HG03045 (cell line): Measurements from ENCODE around the gene IL31.
"Not testable (repeated sequence)": the region's sequence is repeated elsewhere in the genome, so short reads cannot be mapped to it uniquely, and the experiment has no call there.

Source experiments
- ATAC-seq: cut with Tn5 transposase; IDR thresholded peaks from one replicate; pipeline ENCODE4 v1.9.1; 2021; ENCODE audit warnings: mild to moderate bottlenecking, moderate library complexity; ENCODE audit not compliant: unreplicated experiment

The IL31 gene

DNA sequence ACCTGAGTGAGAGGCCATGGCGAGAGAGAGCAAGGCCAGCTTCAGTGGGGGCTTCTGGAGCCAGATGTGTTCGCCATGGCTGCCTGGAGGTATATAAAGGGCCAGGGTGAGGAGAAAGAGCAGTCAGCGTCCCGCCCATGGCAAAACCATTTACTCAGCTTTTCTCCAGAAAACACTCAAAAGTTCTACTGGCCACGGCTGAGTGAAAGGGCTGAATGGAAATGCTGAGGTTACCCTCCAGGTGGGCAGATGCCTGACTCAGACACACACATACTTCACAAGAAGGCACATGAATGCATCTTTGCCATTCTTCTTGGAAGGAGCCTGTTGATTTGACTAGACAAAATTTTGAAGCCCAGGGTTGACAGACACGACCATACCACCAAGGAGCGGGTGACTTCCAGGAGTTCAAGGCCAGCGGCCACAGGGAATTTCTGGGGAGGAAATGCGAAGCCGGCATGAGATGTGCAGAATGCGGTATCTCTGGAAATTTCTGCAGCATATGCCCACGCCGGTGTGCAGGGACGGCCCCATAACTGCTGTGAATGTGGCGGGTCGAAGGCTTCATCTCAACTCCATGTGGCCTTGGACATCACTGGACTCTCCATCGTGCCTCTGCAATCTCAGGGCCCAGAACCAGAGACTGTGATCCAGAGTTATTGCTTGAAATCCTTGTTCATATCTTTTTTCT, at the start of gene IL31:
Gene IL31 (minus strand): TSS at position 67 of the 691 bp plus-strand sequence. CDS start 49 bp downstream, at position 18.
- no peak for ATAC-seq

DNA sequence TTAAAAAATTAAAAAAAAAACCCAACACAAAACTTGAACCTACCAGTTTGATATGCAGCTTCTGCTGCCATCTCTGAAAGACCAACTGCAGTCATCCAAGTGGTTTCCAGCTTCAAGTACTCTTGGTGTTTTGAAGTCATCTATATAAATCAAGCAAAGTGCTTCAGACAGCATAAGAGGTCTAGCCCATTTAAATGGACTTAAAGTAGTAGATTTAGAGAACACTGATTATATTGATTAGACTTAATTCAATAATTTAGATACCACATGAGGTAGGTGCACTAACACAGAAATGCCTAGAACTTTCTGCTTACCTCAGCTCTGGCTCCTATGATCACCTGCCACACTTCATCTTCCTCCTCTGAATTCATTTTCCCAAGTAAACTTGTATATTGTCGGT, 42.4 kb upstream of the IL31 start:
- ATAC-seq: no peak

DNA sequence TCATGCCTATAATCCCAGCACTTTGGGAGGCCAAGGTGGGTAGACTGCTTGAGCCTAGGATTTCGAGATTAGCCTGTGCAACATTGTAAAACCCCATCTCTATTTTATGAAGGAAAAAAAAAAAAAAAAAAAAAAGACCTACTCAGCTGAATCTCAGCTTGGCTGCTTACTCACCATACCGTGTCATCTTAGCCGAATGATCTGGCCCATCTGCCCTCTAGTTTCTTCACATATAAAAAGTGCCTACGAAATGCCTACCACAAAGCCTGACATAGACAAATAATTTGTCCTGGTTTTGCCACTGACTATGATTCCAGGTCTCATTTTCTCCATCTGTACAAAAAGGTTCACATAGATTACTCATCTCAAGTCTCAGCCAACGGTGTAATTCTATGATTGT, 41.8 kb upstream of the IL31 start:
- no peak for ATAC-seq

DNA sequence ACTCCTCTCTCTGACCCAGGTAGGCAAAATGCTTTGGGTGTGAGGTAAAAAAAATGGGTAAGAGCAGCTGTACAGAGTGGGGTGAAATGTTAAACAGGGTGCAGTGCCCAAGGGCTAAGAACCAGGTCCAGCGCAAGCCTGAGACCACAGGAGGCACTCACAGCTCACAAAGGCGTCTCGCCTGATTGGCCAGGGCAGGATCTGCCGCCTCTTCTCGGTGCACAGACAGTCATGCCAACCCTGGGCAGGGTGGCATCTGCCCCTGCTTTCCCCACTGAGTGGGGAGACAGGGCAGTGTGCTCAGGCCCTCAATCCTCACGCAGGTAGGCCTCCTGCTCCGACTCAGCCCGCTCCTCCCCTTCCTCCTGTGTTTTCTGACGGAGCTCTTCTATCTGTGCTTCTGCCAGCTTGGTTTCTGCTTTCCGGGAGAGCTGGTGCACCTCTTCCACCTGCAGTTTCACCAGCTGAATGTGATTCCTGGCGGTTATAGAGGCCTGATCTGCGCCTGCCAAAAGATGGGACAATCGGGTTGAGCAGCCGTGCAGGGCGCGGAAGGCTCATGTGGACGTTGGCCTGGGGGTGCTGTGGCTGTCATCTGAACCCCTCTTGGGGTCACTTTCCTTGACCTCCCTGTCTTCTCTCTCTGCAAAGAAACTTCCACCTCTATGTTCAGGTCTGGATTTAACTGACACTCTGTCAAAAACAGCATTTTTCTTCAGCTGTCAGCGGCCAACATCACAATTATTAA, 34.2 kb upstream of the IL31 start:
- no peak for ATAC-seq

DNA sequence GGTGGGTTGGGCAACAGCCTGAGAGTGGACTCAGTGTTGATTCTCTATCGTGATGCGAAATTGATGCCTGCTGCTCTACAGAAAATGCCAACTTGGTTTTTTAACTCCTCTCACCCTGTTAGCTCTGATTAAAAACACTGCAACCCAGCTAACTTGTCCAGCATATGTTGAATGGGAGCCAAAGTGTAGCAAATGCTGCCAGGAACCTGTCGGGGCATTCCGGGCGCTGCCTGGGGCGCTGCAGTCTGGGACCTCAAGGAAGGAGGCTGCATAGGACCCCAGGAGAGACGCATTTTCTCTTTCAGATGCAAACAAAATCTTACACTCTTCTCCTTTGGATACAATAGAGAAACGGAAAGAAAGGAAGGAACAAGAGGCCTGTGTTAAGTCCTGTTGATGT, 33.4 kb upstream of the IL31 start:
- no peak for ATAC-seq

DNA sequence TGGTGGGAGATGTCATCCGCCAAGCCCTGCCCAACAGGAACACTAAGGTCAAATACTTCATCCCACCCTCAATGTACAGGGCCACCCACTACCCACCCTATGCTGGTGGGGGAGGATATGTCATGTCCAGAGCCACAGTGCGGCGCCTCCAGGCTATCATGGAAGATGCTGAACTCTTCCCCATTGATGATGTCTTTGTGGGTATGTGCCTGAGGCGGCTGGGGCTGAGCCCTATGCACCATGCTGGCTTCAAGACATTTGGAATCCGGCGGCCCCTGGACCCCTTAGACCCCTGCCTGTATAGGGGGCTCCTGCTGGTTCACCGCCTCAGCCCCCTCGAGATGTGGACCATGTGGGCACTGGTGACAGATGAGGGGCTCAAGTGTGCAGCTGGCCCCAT, 33.0 kb upstream of the IL31 start:
- ATAC-seq: no peak

DNA sequence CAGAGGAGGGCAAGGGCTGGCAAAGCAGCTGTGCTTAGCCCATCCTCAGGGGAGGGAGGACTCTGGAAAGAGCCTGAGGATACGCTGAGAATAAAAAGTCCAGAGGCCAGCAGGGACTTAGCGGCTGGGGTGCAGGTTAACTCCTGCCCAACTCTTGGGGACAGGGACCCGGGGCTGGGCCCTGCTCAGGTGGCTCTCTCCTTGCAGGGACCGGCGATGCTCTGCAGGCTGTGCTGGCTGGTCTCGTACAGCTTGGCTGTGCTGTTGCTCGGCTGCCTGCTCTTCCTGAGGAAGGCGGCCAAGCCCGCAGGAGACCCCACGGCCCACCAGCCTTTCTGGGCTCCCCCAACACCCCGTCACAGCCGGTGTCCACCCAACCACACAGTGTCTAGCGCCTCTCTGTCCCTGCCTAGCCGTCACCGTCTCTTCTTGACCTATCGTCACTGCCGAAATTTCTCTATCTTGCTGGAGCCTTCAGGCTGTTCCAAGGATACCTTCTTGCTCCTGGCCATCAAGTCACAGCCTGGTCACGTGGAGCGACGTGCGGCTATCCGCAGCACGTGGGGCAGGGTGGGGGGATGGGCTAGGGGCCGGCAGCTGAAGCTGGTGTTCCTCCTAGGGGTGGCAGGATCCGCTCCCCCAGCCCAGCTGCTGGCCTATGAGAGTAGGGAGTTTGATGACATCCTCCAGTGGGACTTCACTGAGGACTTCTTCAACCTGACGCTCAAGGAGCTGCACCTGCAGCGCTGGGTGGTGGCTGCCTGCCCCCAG, 32.3 kb upstream of the IL31 start:
- no peak for ATAC-seq

DNA sequence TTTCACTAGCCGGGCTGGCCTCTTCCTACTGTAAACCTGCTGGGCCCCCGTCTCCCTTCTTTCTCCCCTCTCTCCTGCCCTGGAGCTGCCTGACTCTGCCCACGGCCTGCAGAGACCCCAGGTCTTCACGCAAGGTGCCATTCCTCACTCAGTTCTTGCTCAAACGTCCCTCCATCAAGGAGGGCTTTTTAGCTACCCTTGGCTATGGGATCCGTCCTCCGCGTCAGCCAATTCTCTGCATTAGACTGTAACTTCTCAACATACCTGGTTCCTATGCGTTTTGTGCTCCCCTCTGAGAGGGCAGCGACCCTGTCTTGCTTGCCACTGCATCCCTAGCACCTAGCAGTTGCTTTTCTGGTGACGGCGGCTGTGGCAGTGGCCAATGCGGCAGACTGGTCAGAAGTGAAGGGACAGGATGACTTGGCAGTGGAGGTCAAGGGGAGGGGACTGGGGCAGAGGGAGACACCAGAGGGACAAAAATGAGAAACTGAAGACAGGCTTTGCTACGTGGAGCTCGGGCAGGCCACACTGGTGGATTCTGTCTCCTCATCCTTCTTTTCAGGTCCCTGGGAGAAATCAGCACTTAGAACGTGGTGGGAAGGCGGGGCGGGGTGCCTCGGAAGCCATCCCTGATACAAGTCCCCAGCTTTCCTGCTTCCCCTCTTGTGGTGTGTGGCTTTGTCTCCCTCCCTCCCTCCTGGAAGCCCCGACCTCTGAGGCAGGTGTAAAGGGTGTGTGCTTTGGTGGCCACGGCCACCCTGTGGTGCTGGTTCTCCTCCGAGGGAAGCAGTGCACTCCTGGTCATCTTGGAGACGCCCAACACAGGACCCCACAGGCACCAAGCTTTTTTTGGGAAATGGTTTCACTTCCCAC, 31.3 kb upstream of the IL31 start:
- ATAC-seq: no peak

DNA sequence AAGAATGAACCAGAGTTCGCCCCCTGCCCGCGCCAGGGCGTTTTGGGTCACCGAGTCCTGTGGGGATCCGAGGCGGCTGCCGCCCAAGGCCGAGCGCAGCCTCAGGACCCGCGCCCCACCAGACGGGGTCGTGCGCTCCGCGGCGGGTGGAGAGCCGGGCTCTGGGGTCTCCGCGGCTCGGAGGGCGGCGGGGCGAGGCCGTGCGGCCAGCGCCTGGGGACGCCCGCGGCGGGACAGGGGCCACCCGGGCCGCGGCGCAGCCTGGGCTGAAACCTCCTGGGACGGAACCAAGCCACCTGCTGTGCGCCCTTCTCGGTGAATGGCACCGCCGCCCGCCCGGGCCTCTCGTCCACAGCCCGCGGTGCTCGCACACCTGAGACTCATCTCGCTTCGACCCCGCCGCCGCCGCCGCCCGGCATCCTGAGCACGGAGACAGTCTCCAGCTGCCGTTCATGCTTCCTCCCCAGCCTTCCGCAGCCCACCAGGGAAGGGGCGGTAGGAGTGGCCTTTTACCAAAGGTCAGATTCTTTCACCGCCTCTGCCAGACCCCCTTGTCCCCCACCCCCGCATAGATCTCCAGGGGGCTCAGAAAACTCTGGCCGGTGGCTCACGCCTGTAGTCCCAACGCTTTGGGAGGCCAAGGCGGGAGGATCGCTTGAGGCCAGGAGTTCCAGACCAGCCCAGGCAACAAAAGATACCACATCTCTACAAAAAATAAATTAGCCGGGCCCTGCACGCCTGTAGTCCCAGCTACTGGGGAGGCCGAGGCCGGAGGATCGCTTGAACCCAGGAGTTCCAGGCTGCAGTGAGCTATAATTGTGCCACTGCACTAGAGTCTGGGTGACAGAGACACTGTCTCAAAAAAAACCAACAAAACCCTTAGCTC, 30.4 kb upstream of the IL31 start:
- ATAC-seq: peak; percentile 17

DNA sequence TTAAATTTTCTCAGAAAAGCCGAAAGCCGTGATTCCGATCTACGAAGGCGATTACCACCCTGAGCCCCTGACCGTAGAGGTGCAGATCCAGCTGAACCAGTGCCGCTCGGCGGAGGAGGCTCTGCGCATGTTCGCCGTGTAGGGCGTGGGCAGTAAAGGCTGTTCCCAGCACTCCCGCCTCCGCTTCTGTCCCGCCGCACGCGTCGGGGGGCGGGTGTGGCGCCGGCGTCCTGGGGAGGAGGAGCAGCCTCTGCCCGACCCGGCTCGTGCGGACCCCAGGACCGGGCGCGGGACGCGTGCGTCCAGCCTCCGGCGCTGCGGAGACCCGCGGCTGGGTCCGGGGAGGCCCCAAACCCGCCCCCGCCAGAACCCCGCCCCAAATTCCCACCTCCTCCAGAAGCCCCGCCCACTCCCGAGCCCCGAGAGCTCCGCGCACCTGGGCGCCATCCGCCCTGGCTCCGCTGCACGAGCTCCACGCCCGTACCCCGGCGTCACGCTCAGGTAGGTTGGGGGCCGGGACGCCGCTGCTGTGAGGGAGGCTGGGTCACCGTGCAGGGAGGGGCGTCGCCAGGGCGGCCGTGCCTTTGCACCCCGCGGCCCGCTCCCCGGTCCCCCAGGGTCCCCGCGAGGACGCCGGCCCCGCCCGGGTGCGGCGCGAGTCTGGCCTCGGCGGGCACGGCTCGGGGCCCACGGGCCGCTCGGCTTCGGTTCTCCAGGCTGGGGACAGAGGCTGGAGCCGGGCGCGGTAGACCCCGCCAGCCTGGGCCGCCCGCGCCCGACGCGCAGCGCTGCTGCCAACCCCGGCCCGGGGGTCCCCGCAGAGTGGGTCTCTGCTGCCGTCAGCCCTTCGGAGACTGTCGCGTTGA, 29.5 kb upstream of the IL31 start, which contains the start of gene B3GNT4:
Gene B3GNT4 (plus strand): TSS at position 409 of the 866 bp plus-strand sequence. CDS start 910 bp downstream, outside the sequence.
- peak; percentile 47 for ATAC-seq

DNA sequence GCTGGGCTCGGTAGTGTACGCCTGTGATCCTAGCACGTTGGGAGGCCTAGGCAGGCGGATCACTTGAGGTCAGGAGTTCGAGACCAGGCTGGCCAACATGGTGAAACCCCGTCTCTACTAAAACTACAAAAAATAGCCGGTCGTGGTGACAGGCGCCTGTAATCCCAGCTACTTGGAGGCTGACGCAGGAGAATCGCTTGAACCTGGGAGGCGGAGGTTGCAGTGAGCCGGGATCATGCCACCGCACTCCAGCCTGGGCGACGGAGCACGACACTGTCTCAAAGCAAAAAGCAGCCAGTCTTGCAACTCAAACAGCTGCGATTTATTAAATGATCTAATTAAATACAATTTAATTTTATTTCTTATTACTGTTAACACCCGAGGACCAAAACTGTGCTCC, 28.8 kb upstream of the IL31 start:
- ATAC-seq: not testable (repeated sequence)

DNA sequence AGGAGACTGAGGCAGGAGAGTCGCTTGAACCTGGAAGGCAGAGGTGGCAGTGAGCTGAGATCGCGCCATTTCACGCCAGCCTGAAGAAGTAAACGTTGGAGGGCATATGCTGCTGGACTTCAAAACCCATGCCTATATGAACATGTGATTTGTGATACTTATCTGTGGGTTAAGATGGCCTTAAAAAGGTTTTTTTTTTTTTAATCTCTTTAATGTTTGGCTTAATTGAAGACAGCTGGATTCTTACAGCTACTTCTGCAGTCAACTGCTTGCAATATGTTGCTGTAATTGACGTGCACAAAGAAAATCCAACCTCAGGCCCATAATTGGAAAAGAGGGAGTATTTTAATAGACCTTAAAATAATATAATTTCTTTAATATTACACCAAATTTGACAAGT, 28.0 kb upstream of the IL31 start:
- ATAC-seq: no peak

DNA sequence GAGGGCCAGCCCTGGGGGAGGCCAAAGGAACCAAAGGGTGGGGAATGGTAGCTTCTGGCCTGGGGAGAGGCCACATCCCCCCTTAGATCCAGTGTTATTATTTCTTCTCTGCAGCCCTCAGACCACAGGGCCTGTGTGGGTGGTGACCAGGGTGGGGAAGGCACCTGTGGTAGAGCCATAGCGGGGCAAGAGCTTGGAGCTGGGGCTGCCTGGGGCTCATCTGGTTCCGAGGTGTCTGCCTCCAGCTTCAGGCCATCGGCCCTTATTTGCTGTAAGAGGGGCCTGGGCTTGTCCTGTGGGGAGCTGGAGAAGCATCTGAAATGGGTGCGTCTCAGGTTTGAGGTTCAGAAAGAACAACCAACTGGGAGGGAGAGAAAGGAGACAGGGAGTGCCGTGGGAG, 27.4 kb upstream of the IL31 start:
- ATAC-seq: no peak

DNA sequence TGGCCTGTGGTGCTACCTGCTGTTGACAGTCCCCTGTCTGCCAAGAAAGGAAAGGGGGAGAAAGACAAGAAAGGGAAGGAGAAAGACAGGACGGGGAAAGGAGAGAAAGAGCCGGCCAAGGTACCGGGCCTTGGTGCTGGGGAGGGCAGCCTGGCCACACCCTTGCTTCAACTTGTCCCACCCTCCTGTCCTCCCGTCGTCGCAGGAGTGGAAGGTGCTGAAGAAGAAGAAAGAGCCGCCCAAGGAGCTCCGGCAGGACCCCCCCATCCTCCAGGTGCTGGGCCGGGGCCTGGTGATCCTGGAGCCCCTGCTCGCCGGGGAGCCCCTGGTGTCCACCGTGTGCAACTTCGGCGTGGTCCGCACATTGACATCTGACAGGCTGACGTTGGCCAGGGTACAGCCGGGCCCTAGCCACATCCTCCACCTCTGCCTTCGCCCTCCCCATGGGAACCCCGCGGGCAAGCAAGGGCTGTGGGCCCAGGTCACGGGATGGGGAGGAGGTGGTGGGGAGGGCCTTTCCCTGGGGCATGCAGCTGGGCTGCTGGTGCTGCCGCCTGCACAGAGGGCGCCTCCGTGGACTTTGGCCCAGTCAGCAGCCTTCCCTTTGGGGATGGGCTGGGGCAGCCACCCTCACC, 26.6 kb upstream of the IL31 start:
- no peak for ATAC-seq

DNA sequence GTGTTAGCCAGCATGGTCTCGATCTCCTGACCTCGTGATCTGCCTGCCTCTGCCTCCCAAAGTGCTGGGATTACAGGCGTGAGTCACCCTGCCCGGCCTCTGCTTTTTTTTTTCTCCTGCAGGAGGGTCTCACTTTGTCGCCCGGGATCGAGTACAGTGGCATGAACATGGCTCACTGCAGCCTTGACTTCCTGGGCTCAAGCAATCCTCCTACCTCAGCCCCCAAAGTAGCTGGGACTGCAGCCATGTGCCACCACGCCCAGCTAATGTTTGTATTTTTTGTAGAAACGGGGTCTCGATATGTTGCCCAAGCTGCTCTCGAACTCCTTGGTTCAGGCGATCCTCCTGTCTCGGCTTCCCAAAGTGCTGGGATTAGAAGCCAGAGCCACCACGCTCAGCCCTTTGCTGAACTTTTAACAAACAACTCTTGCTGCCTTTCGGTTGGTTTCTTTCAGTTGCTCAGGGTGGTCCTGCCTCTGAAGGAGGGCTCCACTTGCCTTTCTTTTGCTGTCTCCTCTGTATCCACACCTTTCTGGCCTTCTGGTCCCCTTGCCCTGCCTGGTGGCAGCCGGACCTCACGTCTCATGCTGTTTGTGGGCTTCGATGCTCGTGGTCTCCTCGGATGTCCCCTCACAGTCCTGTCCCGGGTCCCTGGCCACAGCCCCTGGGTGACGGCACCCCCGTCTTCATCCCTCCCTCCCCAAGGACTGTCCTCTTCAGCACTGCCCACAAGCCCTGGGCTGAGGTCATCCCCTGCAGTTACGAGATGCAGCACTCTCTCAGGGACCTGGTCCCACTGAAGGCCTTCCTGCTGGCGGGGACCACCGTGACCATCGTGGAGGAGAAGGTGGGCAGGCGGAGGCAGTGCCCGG, 25.7 kb upstream of the IL31 start:
- ATAC-seq: no peak

DNA sequence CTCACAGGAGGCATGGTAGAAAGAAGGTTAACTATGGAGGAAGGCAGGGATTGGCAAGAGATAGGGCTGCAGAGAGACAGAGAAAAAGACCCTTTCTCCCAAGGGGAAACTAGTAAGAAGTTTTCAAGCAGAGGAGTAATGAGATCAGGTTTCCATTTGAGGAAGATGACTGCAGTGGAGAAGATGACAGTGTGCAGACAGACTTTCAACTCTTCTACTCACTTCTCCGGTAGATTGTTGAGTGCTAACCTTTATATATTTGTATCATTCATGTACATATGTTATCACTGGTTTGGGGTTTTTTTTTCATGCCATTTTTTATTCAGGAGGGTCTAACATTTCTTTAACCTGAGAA, 23.6 kb upstream of the IL31 start:
- ATAC-seq: no peak

DNA sequence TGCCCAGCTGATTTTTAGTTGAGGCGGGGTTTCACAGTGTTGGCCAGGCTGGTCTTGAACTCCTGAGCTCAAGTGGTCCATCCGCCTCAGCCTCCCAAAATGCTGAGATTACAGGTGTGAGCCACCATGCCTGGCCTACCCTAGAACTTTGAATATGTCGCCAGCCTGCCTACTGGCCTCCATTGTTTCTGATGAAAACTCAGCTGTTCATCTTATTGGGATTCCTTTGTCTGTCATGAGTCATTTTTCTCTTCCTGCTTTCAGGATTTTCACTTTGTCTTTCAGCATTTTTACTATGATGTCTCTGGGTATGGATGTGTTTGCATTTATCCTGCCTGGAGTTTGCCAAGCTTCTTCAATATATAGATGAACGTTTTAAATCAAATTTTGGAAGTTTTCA, 21.4 kb upstream of the IL31 start:
- ATAC-seq: no peak
